HL-60 (cell line): ENCODE measurements around the gene CNOT6.

Source experiments
- POLR2AphosphoS5 ChIP-seq: IDR thresholded peaks from 2 replicates; pipeline ENCODE4 v1.6.1; 2012; ENCODE audit warnings: low read depth
- SPI1 ChIP-seq: IDR thresholded peaks from 2 replicates; pipeline ENCODE4 v1.6.1; 2012; ENCODE audit warnings: low read depth, mild to moderate bottlenecking, borderline replicate concordance
- TF ChIP-seq, protein P1 (sequence below): IDR thresholded peaks from one replicate; pipeline ENCODE4 v1.5.1; 2011; ENCODE audit warnings: low read length, control low read depth, inconsistent platforms; ENCODE audit not compliant: insufficient read depth
- TF ChIP-seq, protein P2 (sequence below): IDR thresholded peaks from 2 replicates; pipeline ENCODE4 v1.6.1; 2012; ENCODE audit warnings: low read depth; ENCODE audit not compliant: insufficient replicate concordance

DNA sequence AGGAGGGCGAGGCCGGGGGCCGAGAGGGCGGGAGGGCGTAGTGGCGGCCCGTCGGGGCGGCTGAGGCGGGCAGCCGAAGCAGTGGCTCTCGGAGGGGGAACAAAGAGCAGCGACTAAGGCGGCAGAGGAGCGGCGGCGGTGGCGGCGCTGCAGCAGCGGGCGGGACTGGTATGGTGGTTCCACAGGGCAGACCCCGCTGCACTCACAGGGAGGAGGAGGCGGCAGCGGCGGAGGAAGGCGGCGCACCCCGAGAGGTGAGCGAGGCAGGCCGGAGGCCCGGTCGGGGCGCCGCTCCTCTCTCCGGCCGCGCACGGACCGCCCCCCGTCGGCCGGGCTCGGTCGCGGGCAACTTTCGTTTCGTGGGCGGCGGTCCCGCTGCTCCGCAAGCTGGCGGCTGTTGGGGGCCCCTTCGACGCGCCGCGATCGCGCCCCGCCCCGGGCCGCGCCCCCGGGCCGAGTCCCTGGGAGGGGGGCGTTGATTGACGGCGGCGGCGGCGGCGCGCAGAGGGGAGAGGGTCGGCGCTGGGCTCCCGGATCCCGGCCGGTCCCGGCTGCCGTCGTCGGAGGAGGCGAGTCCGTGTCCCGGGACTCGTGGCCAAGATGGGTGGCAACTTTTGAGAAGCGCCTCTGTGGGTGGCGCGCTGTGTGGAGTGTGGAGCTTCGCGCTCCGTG is 467 bp downstream of the CNOT6 start:
- TF ChIP-seq, protein P1, sequence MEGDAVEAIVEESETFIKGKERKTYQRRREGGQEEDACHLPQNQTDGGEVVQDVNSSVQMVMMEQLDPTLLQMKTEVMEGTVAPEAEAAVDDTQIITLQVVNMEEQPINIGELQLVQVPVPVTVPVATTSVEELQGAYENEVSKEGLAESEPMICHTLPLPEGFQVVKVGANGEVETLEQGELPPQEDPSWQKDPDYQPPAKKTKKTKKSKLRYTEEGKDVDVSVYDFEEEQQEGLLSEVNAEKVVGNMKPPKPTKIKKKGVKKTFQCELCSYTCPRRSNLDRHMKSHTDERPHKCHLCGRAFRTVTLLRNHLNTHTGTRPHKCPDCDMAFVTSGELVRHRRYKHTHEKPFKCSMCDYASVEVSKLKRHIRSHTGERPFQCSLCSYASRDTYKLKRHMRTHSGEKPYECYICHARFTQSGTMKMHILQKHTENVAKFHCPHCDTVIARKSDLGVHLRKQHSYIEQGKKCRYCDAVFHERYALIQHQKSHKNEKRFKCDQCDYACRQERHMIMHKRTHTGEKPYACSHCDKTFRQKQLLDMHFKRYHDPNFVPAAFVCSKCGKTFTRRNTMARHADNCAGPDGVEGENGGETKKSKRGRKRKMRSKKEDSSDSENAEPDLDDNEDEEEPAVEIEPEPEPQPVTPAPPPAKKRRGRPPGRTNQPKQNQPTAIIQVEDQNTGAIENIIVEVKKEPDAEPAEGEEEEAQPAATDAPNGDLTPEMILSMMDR: no peak
- TF ChIP-seq POLR2AphosphoS5 (no peak), SPI1 (no peak)
- TF ChIP-seq, protein P2, sequence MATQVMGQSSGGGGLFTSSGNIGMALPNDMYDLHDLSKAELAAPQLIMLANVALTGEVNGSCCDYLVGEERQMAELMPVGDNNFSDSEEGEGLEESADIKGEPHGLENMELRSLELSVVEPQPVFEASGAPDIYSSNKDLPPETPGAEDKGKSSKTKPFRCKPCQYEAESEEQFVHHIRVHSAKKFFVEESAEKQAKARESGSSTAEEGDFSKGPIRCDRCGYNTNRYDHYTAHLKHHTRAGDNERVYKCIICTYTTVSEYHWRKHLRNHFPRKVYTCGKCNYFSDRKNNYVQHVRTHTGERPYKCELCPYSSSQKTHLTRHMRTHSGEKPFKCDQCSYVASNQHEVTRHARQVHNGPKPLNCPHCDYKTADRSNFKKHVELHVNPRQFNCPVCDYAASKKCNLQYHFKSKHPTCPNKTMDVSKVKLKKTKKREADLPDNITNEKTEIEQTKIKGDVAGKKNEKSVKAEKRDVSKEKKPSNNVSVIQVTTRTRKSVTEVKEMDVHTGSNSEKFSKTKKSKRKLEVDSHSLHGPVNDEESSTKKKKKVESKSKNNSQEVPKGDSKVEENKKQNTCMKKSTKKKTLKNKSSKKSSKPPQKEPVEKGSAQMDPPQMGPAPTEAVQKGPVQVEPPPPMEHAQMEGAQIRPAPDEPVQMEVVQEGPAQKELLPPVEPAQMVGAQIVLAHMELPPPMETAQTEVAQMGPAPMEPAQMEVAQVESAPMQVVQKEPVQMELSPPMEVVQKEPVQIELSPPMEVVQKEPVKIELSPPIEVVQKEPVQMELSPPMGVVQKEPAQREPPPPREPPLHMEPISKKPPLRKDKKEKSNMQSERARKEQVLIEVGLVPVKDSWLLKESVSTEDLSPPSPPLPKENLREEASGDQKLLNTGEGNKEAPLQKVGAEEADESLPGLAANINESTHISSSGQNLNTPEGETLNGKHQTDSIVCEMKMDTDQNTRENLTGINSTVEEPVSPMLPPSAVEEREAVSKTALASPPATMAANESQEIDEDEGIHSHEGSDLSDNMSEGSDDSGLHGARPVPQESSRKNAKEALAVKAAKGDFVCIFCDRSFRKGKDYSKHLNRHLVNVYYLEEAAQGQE: no peak
